Adipose tissue (tissue), 3 donors: ENCODE measurements around the gene WDR81. TPM values are rescaled to one million over a fixed set of nuclear protein-coding genes. Genes with fewer than 3 reads are reported as not detected.

Source experiments
- polyA plus RNA-seq, 3 donors: library from polyadenylated mRNA; stranded (reverse); fragments of 200-250 nt; gene quantifications; one replicate each; pipeline ENCODE4 v1.2.3, GENCODE V29; 2013
- donor health status: healthy with polysubstance abuse.
- donor health status: Bipolar disorder and iron deficiency.
- donor health status: healthy.

The WDR81 gene
- polyA plus RNA-seq, 3 donors = 11.8 to 24.5 (median 24.0) TPM

Other genes with a start within 250 kb of the WDR81 start
- gene MYO1C, start 232.0 kb upstream of the WDR81 start, polyA plus RNA-seq = 100 to 1,000 TPM in 2 of 3 donors, 10 to 100 TPM in 1; 76.1 to 339 (median 135) TPM
- 10 to 100 TPM; 21.9 to 88.5 (median 41.5) TPM for gene INPP5K, start 208.1 kb upstream of the WDR81 start, polyA plus RNA-seq
- 10 to 100 TPM; 14.6 to 33.9 (median 27.2) TPM for gene PITPNA, start 161.9 kb upstream of the WDR81 start, polyA plus RNA-seq
- gene SLC43A2, start 95.9 kb upstream of the WDR81 start, polyA plus RNA-seq = 10 to 100 TPM in 1 of 3 donors, 1 to 10 TPM in 2; 5.7 to 17.0 (median 8.8) TPM
- 10 to 100 TPM in 2 of 3 donors, 1 to 10 TPM in 1; 3.8 to 22.6 (median 19.8) TPM for gene SCARF1, start 79.0 kb upstream of the WDR81 start, polyA plus RNA-seq
- gene RILP, start 74.8 kb upstream of the WDR81 start, polyA plus RNA-seq = 10 to 100 TPM; 13.6 to 29.7 (median 24.1) TPM
- gene PRPF8, start 39.8 kb upstream of the WDR81 start, polyA plus RNA-seq = 10 to 100 TPM; 52.0 to 86.7 (median 67.5) TPM
- gene TLCD2, start 14.3 kb upstream of the WDR81 start, polyA plus RNA-seq = 10 to 100 TPM in 2 of 3 donors, 1 to 10 TPM in 1; 1.4 to 16.6 (median 15.0) TPM
- 10 to 100 TPM in 2 of 3 donors, 1 to 10 TPM in 1; 8.9 to 15.7 (median 11.9) TPM for gene SERPINF2, start 18.2 kb downstream of the WDR81 start, polyA plus RNA-seq
- 1,000 to 10,000 TPM in 2 of 3 donors, 100 to 1,000 TPM in 1; 140 to 1,175 (median 1,133) TPM for gene SERPINF1, start 37.4 kb downstream of the WDR81 start, polyA plus RNA-seq
- gene SMYD4, start 105.2 kb downstream of the WDR81 start, polyA plus RNA-seq = 10 to 100 TPM in 1 of 3 donors, 1 to 10 TPM in 2; 4.8 to 12.8 (median 8.3) TPM
- gene RPA1, start 105.3 kb downstream of the WDR81 start, polyA plus RNA-seq = 10 to 100 TPM; 17.1 to 25.8 (median 23.6) TPM